ENCODE measurements around the gene RALGDS. TPM values are rescaled to one million over a fixed set of nuclear protein-coding genes. Genes with fewer than 3 reads are reported as not detected.
"Not testable (repeated sequence)": the region's sequence is repeated elsewhere in the genome, so short reads cannot be mapped to it uniquely, and the experiment has no call there.

The RALGDS gene
- total RNA-seq, 2 experiments from 2014 or later, result 103 to 114 TPM

DNA sequence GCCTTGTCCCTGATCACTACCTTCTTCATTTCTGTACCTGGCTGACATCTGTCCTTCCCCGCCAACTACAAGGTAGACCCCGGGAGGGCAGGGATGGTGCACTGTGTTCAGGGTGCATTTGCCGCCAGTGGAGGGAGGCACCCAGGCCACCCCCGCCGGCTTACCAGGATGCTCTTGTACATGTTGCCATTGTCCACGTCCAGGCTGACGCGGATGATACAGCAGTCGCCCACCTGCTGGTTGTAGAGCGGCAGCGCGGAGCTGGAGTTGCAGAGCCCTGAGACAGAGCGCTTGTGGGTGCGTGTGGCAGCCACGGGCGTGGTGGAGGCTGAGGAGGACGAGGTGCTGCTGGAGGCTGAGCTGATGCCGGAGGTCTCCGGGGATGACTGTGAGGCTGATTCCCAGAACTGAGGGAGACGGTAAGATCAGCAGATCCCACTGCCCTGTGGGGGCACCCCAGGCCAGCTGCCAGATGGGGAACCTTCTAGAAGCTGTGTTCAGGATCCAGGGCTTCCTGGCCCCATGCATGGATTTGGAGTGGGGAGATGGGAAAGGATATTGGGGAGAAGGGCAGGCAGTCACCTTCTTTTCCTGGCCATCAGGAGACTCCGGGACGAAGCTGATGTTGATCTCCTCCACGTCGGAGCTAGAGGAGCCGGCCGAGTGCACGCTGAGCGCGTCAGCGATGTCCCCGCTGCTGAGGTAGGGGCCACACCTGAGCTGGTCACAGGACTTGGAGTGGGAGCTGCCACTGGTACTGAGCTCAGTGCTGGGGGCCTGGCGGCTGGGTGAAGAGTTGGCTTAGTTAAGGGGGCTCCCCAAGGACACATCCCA is 19.5 kb downstream of the RALGDS start:
- ATAC-seq, result no peak
- peaks cover 57% of the 10 kb centered on the region for H3K36me3 Mint-ChIP-seq

GRCh38 chr9:133100506-133101355 is 20.3 kb downstream of the RALGDS start:
- Mint-ChIP-seq H3K27me3 (no peaks in the 10 kb centered on the region), H3K4me1 (no peaks in the 10 kb centered on the region), H3K27ac (no peak overlapping the region), H3K36me3 (peaks cover 62% of the 10 kb centered on the region), H3K9me3 (ENCODE audit: low read depth) (peaks cover 4% of the 10 kb centered on the region), H3K4me3 (no peak overlapping the region)
- CTCF ChIA-PET, result interaction anchor here (3.1 to 25.4 kb wide), 2 partner anchors 13 to 46 kb away, joined by 29 to 505 read pairs; no protein-coding TSS in a partner anchor
- ATAC-seq (no peak), DNase-seq (no peak)

More for the DNA sequence above, 19.5 kb downstream of the RALGDS start:
- H3K9me3 Mint-ChIP-seq (ENCODE audit: low read depth), result no peaks in the 10 kb centered on the region
- no peak overlapping the region for H3K27ac Mint-ChIP-seq
- H3K4me3 Mint-ChIP-seq, result no peak overlapping the region
- CTCF ChIA-PET, result interaction anchor here (1.3 to 25.4 kb wide), 4 partner anchors 10 to 46 kb away, joined by 4 to 505 read pairs (median 18); no protein-coding TSS in a partner anchor
- H3K27me3 Mint-ChIP-seq, result no peaks in the 10 kb centered on the region
- H3K4me1 Mint-ChIP-seq, result no peaks in the 10 kb centered on the region
- no peak for DNase-seq

DNA sequence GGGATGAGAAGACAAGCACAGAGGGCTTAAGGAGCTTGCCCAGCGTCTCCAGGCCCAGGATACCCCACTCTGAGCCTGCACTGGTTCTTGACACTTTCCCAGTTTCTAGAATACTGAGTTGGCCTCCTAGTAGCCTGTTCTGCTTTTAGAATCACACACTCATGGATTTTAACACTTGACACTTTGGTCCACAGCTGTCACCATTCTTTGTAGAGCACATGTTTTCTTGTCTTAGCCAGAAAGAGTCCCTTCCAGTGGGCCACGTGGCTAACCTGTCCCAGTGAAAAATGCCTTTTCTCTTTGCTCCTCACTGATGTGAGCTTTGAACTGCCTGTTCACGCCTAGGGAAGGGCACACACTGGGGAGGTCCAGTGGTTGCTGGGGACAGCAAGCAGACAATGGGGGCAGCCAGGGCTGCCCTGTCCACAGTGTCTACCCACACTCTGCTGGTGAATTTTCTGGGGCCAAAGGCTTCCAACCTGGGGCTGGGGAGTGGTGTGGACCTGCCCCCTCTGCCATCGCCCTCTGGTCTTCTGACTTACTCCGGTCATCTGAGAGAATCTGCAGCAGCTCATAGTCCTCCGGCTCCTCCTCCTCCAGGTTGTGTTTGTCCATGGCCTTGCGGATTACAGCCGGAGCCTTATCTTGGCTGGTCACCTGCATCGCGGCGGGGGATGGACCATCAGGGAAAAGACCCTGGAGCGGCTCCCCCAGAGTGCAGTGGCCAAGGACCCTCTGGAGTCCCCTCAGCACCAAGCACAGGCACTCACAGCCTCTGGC is 21.1 kb downstream of the RALGDS start:
- no peaks in the 10 kb centered on the region for H3K4me1 Mint-ChIP-seq
- peaks cover 4% of the 10 kb centered on the region for H3K9me3 Mint-ChIP-seq (ENCODE audit: low read depth)
- DNase-seq, result no peak
- H3K4me3 Mint-ChIP-seq, result no peak overlapping the region
- no peak for ATAC-seq
- no peaks in the 10 kb centered on the region for H3K27me3 Mint-ChIP-seq
- no peak overlapping the region for H3K27ac Mint-ChIP-seq
- peaks cover 64% of the 10 kb centered on the region for H3K36me3 Mint-ChIP-seq
- CTCF ChIA-PET, result interaction anchor here (25.4 kb wide), 1 partner anchor 47 kb away, joined by 505 read pairs; no protein-coding TSS in a partner anchor

DNA sequence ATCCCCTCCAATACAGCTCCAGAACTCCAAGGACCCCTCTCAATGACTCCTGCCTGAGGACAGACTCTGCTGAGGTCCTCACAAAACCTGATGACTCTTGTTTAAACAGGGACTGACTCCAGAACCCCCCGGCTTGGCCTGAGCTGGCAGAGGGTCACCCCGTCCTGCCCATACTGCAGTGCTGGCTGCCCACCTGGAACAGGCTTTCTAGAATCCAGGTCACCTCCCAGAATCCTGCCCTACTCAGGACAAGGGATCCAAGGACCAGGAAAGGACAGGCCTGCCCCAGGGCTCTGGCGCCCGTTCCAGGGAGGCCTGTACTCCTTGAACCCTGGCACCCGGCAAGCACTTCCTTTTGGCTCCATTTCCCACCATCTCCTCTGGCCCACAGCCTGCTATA is 22.2 kb downstream of the RALGDS start:
- no peak for ATAC-seq
- H3K4me1 Mint-ChIP-seq, result no peaks in the 10 kb centered on the region
- CTCF ChIA-PET, result interaction anchor here (1.7 to 25.4 kb wide), 2 partner anchors 16 to 48 kb away, joined by 3 to 505 read pairs; no protein-coding TSS in a partner anchor
- H3K27ac Mint-ChIP-seq, result no peak overlapping the region
- peaks cover 4% of the 10 kb centered on the region for H3K9me3 Mint-ChIP-seq (ENCODE audit: low read depth)
- no peaks in the 10 kb centered on the region for H3K27me3 Mint-ChIP-seq
- no peak overlapping the region for H3K4me3 Mint-ChIP-seq
- no peak for DNase-seq
- H3K36me3 Mint-ChIP-seq, result peaks cover 64% of the 10 kb centered on the region

DNA sequence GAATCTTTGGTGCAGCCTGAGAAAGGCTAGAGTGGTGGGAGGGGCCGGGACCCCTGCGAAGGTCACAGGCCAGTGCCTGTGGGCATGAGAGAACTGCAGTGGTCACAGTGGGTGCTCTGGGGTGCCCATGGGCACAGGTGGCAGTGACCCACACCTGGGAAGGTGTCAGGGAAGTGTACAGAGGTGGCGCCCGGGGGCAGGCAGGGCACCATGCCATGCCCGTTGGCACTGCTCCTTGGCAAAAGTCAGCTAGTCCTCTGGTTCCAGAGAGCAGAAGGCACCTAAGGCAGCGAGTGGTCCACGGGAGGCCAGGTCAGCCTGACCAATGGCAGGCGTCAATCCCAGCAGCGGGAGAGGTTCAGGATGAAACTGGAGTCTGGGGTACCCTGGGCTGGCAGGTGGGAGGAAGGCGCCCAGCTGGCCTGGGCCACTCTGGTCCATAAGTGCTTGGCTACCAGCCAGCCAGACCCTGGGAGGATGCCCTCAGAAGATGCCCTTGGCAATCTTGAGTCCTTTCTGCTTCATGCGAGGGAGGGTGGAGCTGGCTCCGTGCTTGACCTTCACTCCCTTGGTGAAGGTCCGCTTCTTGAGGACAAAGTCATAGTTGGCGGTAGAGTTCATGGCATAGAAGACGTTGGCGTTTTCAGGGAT is 22.8 kb downstream of the RALGDS start:
- Mint-ChIP-seq H3K9me3 (ENCODE audit: low read depth) (peaks cover 4% of the 10 kb centered on the region), H3K4me3 (no peak overlapping the region), H3K4me1 (no peaks in the 10 kb centered on the region), H3K36me3 (peaks cover 64% of the 10 kb centered on the region), H3K27ac (no peak overlapping the region), H3K27me3 (no peaks in the 10 kb centered on the region)
- no peak for ATAC-seq
- DNase-seq, result no peak
- CTCF ChIA-PET, result interaction anchor here (1.7 to 25.4 kb wide), 2 partner anchors 16 to 49 kb away, joined by 3 to 505 read pairs; no protein-coding TSS in a partner anchor

DNA sequence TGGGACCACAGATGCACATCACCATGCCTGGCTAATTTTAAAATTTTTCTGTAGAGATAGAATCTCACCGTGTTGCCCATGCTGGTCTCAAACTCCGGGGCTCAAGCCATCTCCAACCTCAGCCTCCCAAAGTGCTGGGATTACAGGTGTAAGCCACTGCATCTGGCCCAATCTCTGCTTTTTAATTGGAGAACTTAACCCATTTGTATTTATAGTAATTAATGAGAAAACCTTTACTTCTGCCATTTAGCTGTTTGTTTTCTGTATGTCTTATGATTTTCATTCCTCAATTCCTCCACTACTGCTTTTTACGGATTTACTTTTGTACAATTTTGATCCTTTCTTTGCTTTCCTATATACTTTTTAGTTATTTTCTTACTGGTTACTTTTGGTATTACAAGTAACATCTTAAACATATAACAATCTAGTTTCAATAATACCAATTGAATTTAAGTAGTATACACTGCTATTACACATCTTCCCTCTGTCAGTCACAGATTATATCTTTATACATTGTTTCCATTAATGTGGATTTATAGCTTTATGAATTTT is 26.1 kb downstream of the RALGDS start:
- peaks cover 6% of the 10 kb centered on the region for H3K4me1 Mint-ChIP-seq
- no peak overlapping the region for H3K4me3 Mint-ChIP-seq
- H3K27me3 Mint-ChIP-seq, result no peaks in the 10 kb centered on the region
- CTCF ChIA-PET, result interaction anchor here (0.7 to 3.1 kb wide), 5 partner anchors 19 to 72 kb away, joined by 3 to 24 read pairs (median 6); no protein-coding TSS in a partner anchor
- DNase-seq, result no peak
- no peak for ATAC-seq
- H3K9me3 Mint-ChIP-seq (ENCODE audit: low read depth), result peaks cover 4% of the 10 kb centered on the region
- no peak overlapping the region for H3K27ac Mint-ChIP-seq
- peaks cover 40% of the 10 kb centered on the region for H3K36me3 Mint-ChIP-seq

- H3K27me3 Mint-ChIP-seq, result not testable (repeated sequence)
Observed at GRCh38 chr9:133094351-133094750, 26.7 kb downstream of the RALGDS start.

GRCh38 chr9:133090752-133091385 is 30.2 kb downstream of the RALGDS start:
- Mint-ChIP-seq H3K4me3 (no peak overlapping the region), H3K27me3 (no peaks in the 10 kb centered on the region), H3K27ac (no peak overlapping the region), H3K36me3 (peaks cover 4% of the 10 kb centered on the region), H3K4me1 (peaks cover 6% of the 10 kb centered on the region), H3K9me3 (ENCODE audit: low read depth) (no peaks in the 10 kb centered on the region)
- DNase-seq (no peak), ATAC-seq (no peak)
- CTCF ChIA-PET, result interaction anchor here (1.2 to 2.3 kb wide), 4 partner anchors 12 to 56 kb away, joined by 4 to 8 read pairs (median 6); no protein-coding TSS in a partner anchor

More at GRCh38 chr9:133094351-133094750, 26.7 kb downstream of the RALGDS start:
- not testable (repeated sequence) for H3K4me1 Mint-ChIP-seq; H3K9me3 Mint-ChIP-seq (ENCODE audit: low read depth); DNase-seq; H3K4me3 Mint-ChIP-seq; ATAC-seq; H3K27ac Mint-ChIP-seq
- peaks cover 36% of the 10 kb centered on the region for H3K36me3 Mint-ChIP-seq
- CTCF ChIA-PET, result interaction anchor here (0.8 to 3.1 kb wide), 6 partner anchors 8 to 72 kb away, joined by 3 to 24 read pairs (median 6); no protein-coding TSS in a partner anchor

- H3K4me1 Mint-ChIP-seq, result peaks cover 6% of the 10 kb centered on the region
- H3K27me3 Mint-ChIP-seq, result no peaks in the 10 kb centered on the region
- no peak overlapping the region for H3K4me3 Mint-ChIP-seq
- no peak overlapping the region for H3K27ac Mint-ChIP-seq
- no peaks in the 10 kb centered on the region for H3K9me3 Mint-ChIP-seq (ENCODE audit: low read depth)
- ATAC-seq (no peak), DNase-seq (no peak)
- H3K36me3 Mint-ChIP-seq, result peaks cover 2% of the 10 kb centered on the region
- CTCF ChIA-PET, result interaction anchor here (1.7 kb wide), 1 partner anchor 57 kb away, joined by 8 read pairs; no protein-coding TSS in a partner anchor
Observed at GRCh38 chr9:133090187-133090586, 30.9 kb downstream of the RALGDS start.

DNA sequence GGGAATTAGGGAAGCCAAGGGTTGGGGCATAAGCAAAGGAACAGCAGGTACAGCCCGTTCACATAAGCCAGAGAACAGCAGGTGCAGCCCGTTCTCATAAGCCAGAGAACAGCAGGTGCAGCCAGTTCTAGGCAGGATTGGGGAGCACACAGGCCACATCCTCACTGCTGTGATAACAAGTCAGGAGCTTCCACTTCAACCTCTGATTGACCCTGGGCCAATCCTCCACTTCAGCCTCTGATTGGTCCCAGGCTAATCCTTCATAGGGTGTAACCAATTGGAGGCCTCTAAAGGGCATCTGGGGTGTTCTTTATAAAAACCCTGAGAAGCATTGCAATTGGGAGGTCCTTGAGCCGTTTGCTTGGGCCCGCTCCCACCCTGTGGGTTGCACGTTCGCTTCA is 31.8 kb downstream of the RALGDS start:
- no peaks in the 10 kb centered on the region for H3K9me3 Mint-ChIP-seq (ENCODE audit: low read depth)
- ATAC-seq (peak; percentile 60), DNase-seq (no peak)
- CTCF ChIA-PET, result interaction anchor here (1.4 to 1.7 kb wide), 2 partner anchors 42 to 58 kb away, joined by 4 to 8 read pairs; no protein-coding TSS in a partner anchor
- no peak overlapping the region for H3K27ac Mint-ChIP-seq
- H3K36me3 Mint-ChIP-seq, result no peaks in the 10 kb centered on the region
- H3K27me3 Mint-ChIP-seq, result no peaks in the 10 kb centered on the region
- H3K4me3 Mint-ChIP-seq, result no peak overlapping the region
- H3K4me1 Mint-ChIP-seq, result peaks cover 6% of the 10 kb centered on the region

GRCh38 chr9:133088756-133089155 is 32.3 kb downstream of the RALGDS start:
- H3K4me3 Mint-ChIP-seq, result no peak overlapping the region
- ATAC-seq (no peak), DNase-seq (no peak)
- no peaks in the 10 kb centered on the region for H3K27me3 Mint-ChIP-seq
- CTCF ChIA-PET, result interaction anchor here (1.4 to 1.7 kb wide), 2 partner anchors 41 to 59 kb away, joined by 4 to 8 read pairs; no protein-coding TSS in a partner anchor
- H3K9me3 Mint-ChIP-seq (ENCODE audit: low read depth), result no peaks in the 10 kb centered on the region
- H3K27ac Mint-ChIP-seq, result no peak overlapping the region
- peaks cover 6% of the 10 kb centered on the region for H3K4me1 Mint-ChIP-seq
- H3K36me3 Mint-ChIP-seq, result no peaks in the 10 kb centered on the region

All from activated CD8-positive, alpha-beta memory T cell treated with anti-CD3 and anti-CD28 coated beads, Interleukin-2, amount 10 ng/mL, durations not matched to agents 7 days and 5 days (primary cell).